IMR-90 (cell line): Measurements from ENCODE around the gene SPATA16.

Experiments
- CTCF ChIP-seq: conservative IDR thresholded peaks from 2 replicates; pipeline ENCODE4 v1.5.1; 2012; ENCODE audit warnings: mild to moderate bottlenecking, low read depth, low read length, improper control_type of control experiment
- POLR2A ChIP-seq: IDR thresholded peaks from 2 replicates; pipeline ENCODE4 v1.6.1; 2012; ENCODE audit warnings: mild to moderate bottlenecking, low read depth, low read length

DNA sequence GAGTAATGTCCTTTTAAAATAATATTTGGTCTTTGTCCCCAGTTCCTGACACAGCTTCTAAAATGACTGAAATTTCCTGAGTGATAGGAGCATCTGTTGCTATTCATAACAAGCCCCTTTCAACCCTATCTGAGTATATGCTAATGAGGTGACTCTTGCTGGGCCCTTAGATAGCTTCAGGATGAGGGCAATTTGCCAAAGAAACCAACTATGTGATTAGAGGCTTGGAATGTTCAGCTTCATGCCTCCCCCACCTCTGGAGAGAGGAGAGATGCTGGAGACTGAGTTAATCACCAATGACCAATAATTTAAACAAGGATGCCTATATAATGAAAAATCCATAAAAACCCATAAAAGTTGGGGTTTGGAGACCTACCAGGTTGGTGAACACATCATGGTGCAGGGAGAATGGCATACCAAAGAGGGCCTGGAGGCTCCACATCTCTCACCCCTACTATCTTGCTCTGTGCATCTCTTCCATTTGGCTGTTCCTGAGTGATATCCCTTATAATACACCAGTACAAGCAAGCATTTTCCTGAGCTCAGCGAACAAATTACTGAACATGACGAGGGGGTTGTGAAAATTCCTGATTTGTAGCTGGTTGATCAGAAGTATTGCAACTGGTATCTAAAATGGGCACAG, 201.3 kb downstream of the SPATA16 start:
- TF ChIP-seq POLR2A (no peak), CTCF (no peak)
